Heart right ventricle (tissue), 16 donors: ENCODE data around the gene TTBK1. TPM values are rescaled to one million over a fixed set of nuclear protein-coding genes. Genes with fewer than 3 reads are reported as not detected.
A peak's percentile ranks its signal among the peaks of the same experiment; 100 is the strongest.

ENCODE experiments used
- ATAC-seq, 8 donors: fragments of 200-7000 bp; cut with Tn5 transposase; one replicate each; pipeline ENCODE4 v1.9.1; 2020; ENCODE audit warnings: mild to moderate bottlenecking in 8 of 8, moderate library complexity in 8 of 8, moderate number of reproducible peaks in 1 of 8
- DNase-seq, 2 donors: peaks; one replicate each; pipeline ENCODE4 v3.0.0-alpha.2; 2020
- H3K27ac ChIP-seq, 10 donors: fragments of 200-600 bp; sonication (generic) in 2 of 10; one replicate each; pipeline versions ENCODE4 v1.5.0 to v1.8.0; 2020 to 2022; ENCODE audit warnings: mild to moderate bottlenecking in 3 of 10
- H3K27me3 ChIP-seq, 7 donors: fragments of 200-600 bp; one replicate each; pipeline ENCODE4 v1.8.0; 2021 to 2022; ENCODE audit warnings: mild to moderate bottlenecking in 2 of 7
- H3K36me3 ChIP-seq, 9 donors: fragments of 200-600 bp; sonication (generic) in 1 of 9; one replicate each; pipeline versions ENCODE4 v1.5.0 to v1.8.0; 2020 to 2022; ENCODE audit warnings: mild to moderate bottlenecking in 2 of 9
- H3K4me1 ChIP-seq, 9 donors: fragments of 200-600 bp; sonication (generic) in 1 of 9; one replicate each; pipeline versions ENCODE4 v1.5.0 to v1.8.0; 2020 to 2022; ENCODE audit warnings: mild to moderate bottlenecking in 4 of 9
- H3K4me3 ChIP-seq, 10 donors: fragments of 200-600 bp; sonication (generic) in 2 of 10; one replicate each; pipeline versions ENCODE4 v1.5.0 to v1.8.0; 2020 to 2022; ENCODE audit warnings: mild to moderate bottlenecking in 7 of 10, moderate library complexity in 2 of 10
- H3K9me3 ChIP-seq, 11 donors: fragments of 200-600 bp in 10 of 11; sonication (generic) in 2 of 11; one replicate each; pipeline versions ENCODE4 v1.5.0 to v1.8.0; 2013 to 2022; ENCODE audit warnings: mild to moderate bottlenecking in 2 of 11, control low read depth in 1 of 11, moderate library complexity in 1 of 11
- CTCF ChIP-seq, 9 donors: fragments of 200-600 bp; sonication (generic) in 2 of 9; IDR thresholded peaks; one replicate each; pipeline versions ENCODE4 v1.5.0 to v1.8.0; 2021 to 2022; ENCODE audit warnings: antibody characterized with exemption in 9 of 9, mild to moderate bottlenecking in 5 of 9, moderate library complexity in 1 of 9
- WGBS, 2 donors: extraction: QIAGEN DNeasy Blood & Tissue Kit; methylation state at CpG; one replicate each; pipeline ENCODE4 v1.1.7; 2013; ENCODE audit warnings: inconsistent platforms in 1 of 2; 5-methylcytosine and 5-hydroxymethylcytosine counted together
- intact Hi-C, 10 donors: fragments of 100-400 bp; cut with DNase I; formaldehyde crosslinking; loops; one replicate each; pipeline versions ENCODE4 v1.11.1 to v1.14.2; 2022
- polyA plus RNA-seq, 2 donors: library from polyadenylated mRNA; stranded (reverse); fragments of 200-250 nt; gene quantifications; one replicate each; pipeline ENCODE4 v1.2.3, GENCODE V29; 2013
- total RNA-seq, 10 donors: library from RNA; stranded (reverse); fragmentation: NEBNext Ultra II Directional in 3 of 10; extraction: Animal tissue kit (Norgen Biotek cat#: 25700) in 3 of 10; gene quantifications; one replicate each; pipeline versions ENCODE4 v1.2.1 to v1.2.4, GENCODE V29; 2021 to 2023
- donor health status: Arrhythmogenic right ventricular cardiomyopathy.
- donor health status: ischemic (EF 13 %, LVEDD 7.1; RV severe dilation, severe dysfunction).
- donor health status: healthy with polysubstance abuse.
- donor health status: DM: no; HTN: yes; CAD: no.
- donor health status: DM: no; HTN: no; CAD: no.
- donor health status: ischemic (EF 25% LVEDD 6.9; RV normal size, moderate dysfunction).
- donor health status: ischemic (EF 25% LVEDD 5.7; RV mildly dilated, moderate dysfunction).
- donor health status: healthy.
- donor health status: DM: yes; HTN: yes; CAD: no.
- donor health status: Ischemic cardiomyopathy.
- donor health status: ischemic (EF 35%, LVEDD 5.7; RV mildly dilated, moderate dysfunction).
- donor health status: nonischemic (EF 11% LVEDD 7.7; RV severe dilation, severe dysfunction).
- donor health status: DM: yes; HTN: yes; CAD: no.
- donor health status: PGD.
- donor health status: ischemic (EF 29% LVEDD 5.4; RV normal size, mild dysfunction).
- donor health status: nonischemic (EF 23%, LVEDD 6.1; RV moderate dilation, normal function).

The TTBK1 gene
- total and polyA plus RNA-seq, 12 donors, result 0.04 to 0.69 (median 0.29) TPM

GRCh38 chr6:43219119-43219518 lies 24.2 kb upstream of the TTBK1 start:
- peaks cover 0 to 14% (median 3%) of the 10 kb centered on the region in 9 donors for H3K4me1 ChIP-seq
- TF ChIP-seq CTCF (IDR thresholded peaks at IDR 0.05), result no peak
- H3K36me3 ChIP-seq, result peaks cover 0 to 95% (median 15%) of the 10 kb centered on the region in 9 donors
- H3K27ac ChIP-seq, result no peak overlapping the region
- ATAC-seq, result no peak
- H3K4me3 ChIP-seq, result no peak overlapping the region
- WGBS, 2 donors, result 92 to 96% methylated on average over 3 of the region's 3 CpGs
- no peaks in the 10 kb centered on the region for H3K9me3 ChIP-seq
- no peak for DNase-seq
- intact Hi-C loops, result no loop called here
- H3K27me3 ChIP-seq, result no peaks in the 10 kb centered on the region

- peaks cover 0 to 14% (median 3%) of the 10 kb centered on the region in 9 donors for H3K4me1 ChIP-seq
- no peak for ATAC-seq
- H3K4me3 ChIP-seq, result no peak overlapping the region
- H3K9me3 ChIP-seq, result no peaks in the 10 kb centered on the region
- no peak for TF ChIP-seq CTCF (IDR thresholded peaks at IDR 0.05)
- WGBS, 2 donors, result 88 to 91% methylated on average over 7 of the region's 7 CpGs
- peaks cover 0 to 93% (median 15%) of the 10 kb centered on the region in 9 donors for H3K36me3 ChIP-seq
- intact Hi-C loops, result no loop called here
- no peaks in the 10 kb centered on the region for H3K27me3 ChIP-seq
- H3K27ac ChIP-seq, result no peak overlapping the region
- no peak for DNase-seq
Observed at GRCh38 chr6:43219814-43220213, 23.5 kb upstream of the TTBK1 start.

- Histone ChIP-seq H3K4me1 (peaks cover 0 to 19% (median 3%) of the 10 kb centered on the region in 9 donors), H3K27ac (no peak overlapping the region), H3K4me3 (no peak overlapping the region), H3K9me3 (no peaks in the 10 kb centered on the region), H3K27me3 (no peaks in the 10 kb centered on the region), H3K36me3 (peaks cover 0 to 90% (median 11%) of the 10 kb centered on the region in 9 donors)
- no peak for TF ChIP-seq CTCF (IDR thresholded peaks at IDR 0.05)
- ATAC-seq (no peak), DNase-seq (no peak)
- WGBS, 2 donors, result 91 to 93% methylated on average over 16 of the region's 16 CpGs
- intact Hi-C loops, result no loop called here
Observed at GRCh38 chr6:43220439-43220951, 22.8 kb upstream of the TTBK1 start.

- Histone ChIP-seq H3K4me1 (peaks cover 0 to 19% (median 3%) of the 10 kb centered on the region in 9 donors), H3K27ac (no peak overlapping the region), H3K36me3 (peaks cover 0 to 82% (median 5%) of the 10 kb centered on the region in 9 donors), H3K4me3 (no peak overlapping the region), H3K27me3 (no peaks in the 10 kb centered on the region), H3K9me3 (no peaks in the 10 kb centered on the region)
- no peak for TF ChIP-seq CTCF (IDR thresholded peaks at IDR 0.05)
- intact Hi-C loops, result no loop called here
- ATAC-seq (peak in 6 of 8 donors; percentile 20 to 54 (median 42)), DNase-seq (no peak)
- WGBS, 2 donors, result 82 to 86% methylated on average over 20 of the region's 20 CpGs
Observed at GRCh38 chr6:43221046-43221972, 22.0 kb upstream of the TTBK1 start.
